Adrenal gland (tissue), 5 donors: Measurements from ENCODE around the gene HAVCR2.

Experiments
- POLR2A ChIP-seq, 2 donors: fragments of 450-650 bp; IDR thresholded peaks; one replicate each; pipeline ENCODE4 v1.6.1; 2017; ENCODE audit warnings: antibody characterized with exemption in 2 of 2, mild to moderate bottlenecking in 2 of 2, moderate library complexity in 1 of 2
- TF ChIP-seq, protein P1 (sequence below), 6 experiments: fragments of 450-650 bp in 4 of 6; fragments of 200-600 bp in 2 of 6; sonication (generic) in 1 of 6; IDR thresholded peaks; 1 replicate in 5 of 6; 2 replicates in 1 of 6; pipeline versions ENCODE4 v1.5.1 to v1.8.0; 2016 to 2021; ENCODE audit warnings: antibody characterized with exemption in 6 of 6, mild to moderate bottlenecking in 2 of 6, moderate library complexity in 1 of 6
- donor health status: DM: no; HTN: no; CAD: no.

DNA sequence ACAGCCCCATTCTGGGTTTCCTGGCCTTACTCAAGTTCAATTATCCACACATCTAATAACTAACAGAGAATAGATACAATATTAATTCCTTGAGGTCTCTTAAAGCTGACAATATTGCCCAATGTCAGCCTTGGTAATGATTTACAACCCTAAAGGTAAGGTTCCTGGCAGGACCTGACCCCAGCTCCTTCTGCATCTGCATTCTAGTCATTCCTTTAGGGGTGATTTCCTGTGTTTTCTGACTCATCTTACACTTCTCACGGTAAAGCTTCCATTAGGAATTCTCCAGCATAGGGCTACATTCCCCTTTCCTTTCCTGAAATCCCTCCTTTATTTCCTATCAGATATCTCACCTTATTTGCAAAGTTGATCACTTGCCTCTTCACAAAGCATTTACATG is 59.2 kb downstream of the HAVCR2 start:
- TF ChIP-seq, protein P1, sequence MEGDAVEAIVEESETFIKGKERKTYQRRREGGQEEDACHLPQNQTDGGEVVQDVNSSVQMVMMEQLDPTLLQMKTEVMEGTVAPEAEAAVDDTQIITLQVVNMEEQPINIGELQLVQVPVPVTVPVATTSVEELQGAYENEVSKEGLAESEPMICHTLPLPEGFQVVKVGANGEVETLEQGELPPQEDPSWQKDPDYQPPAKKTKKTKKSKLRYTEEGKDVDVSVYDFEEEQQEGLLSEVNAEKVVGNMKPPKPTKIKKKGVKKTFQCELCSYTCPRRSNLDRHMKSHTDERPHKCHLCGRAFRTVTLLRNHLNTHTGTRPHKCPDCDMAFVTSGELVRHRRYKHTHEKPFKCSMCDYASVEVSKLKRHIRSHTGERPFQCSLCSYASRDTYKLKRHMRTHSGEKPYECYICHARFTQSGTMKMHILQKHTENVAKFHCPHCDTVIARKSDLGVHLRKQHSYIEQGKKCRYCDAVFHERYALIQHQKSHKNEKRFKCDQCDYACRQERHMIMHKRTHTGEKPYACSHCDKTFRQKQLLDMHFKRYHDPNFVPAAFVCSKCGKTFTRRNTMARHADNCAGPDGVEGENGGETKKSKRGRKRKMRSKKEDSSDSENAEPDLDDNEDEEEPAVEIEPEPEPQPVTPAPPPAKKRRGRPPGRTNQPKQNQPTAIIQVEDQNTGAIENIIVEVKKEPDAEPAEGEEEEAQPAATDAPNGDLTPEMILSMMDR (IDR thresholded peaks at IDR 0.05), result no peak
- TF ChIP-seq POLR2A (IDR thresholded peaks at IDR 0.05), result no peak
